Endothelial cell of umbilical vein (primary cell): ENCODE data around the gene RAD51B. TPM values are rescaled to one million over a fixed set of nuclear protein-coding genes. Genes with fewer than 3 reads are reported as not detected.

ENCODE experiments used
- BruUV-seq: library from RNA; stranded (reverse); fragments of 400-500 nt; replicated peaks from 2 replicates; lab custom pipeline; 2021; lab: Mats Ljungman, UMichigan
- CTCF ChIA-PET: fragments of 300-600, 350-600 bp; sonication (Branson Sonifier 250); formaldehyde crosslinking; loops from one replicate; lab custom pipeline; 2021; ENCODE audit warnings: antibody characterized with exemption, inconsistent platforms; lab: Charles Lee
- POLR2A ChIA-PET: fragments of 300-600, 350-600 bp; sonication (Branson Sonifier 250); formaldehyde crosslinking; loops from one replicate; lab custom pipeline; 2021; ENCODE audit warnings: antibody characterized with exemption, inconsistent platforms; lab: Charles Lee
- DNase-seq: peaks from one replicate; pipeline ENCODE4 v3.0.0-alpha.2; 2011; ENCODE audit warnings: low read depth, low spot score
- FAIRE-seq: peaks from 2 replicates; lab custom pipeline; 2011; peaks lifted over from hg19 to GRCh38; lab: Jason Lieb, UNC
- H2AFZ ChIP-seq: 2 replicates; pipeline ENCODE4 v1.6.0; 2012; ENCODE audit warnings: low read depth, low read length, control low read depth, inconsistent platforms
- H3K27ac ChIP-seq: 2 replicates; pipeline ENCODE4 v1.5.1; 2011; ENCODE audit warnings: low read depth, mild to moderate bottlenecking, control low read depth, low read length, moderate library complexity; ENCODE audit not compliant: insufficient read depth
- H3K27me3 ChIP-seq, 2 experiments: 2 replicates each; pipeline versions ENCODE4 v1.6.0 to v1.6.1; 2011; ENCODE audit warnings: low read length in 2 of 2, mixed read lengths in 1 of 2; ENCODE audit not compliant: control insufficient read depth in 2 of 2, insufficient read depth in 2 of 2
- H3K36me3 ChIP-seq, 2 experiments: 2 replicates in 1 of 2; 3 replicates in 1 of 2; pipeline ENCODE4 v1.5.1; 2011; ENCODE audit warnings: low read length in 2 of 2, mild to moderate bottlenecking in 1 of 2, moderate library complexity in 1 of 2; ENCODE audit not compliant: control insufficient read depth in 2 of 2, insufficient read depth in 2 of 2; ENCODE audit errors: extremely low read depth in 1 of 2
- H3K4me1 ChIP-seq: 3 replicates; pipeline ENCODE4 v1.5.1; 2011; ENCODE audit warnings: mild to moderate bottlenecking, low read length; ENCODE audit not compliant: control insufficient read depth, insufficient read depth; ENCODE audit errors: extremely low read depth
- H3K4me2 ChIP-seq: 2 replicates; pipeline ENCODE4 v1.6.1; 2011; ENCODE audit warnings: low read length, control low read depth, mixed read lengths; ENCODE audit not compliant: insufficient read depth
- H3K4me3 ChIP-seq, 3 experiments: fragments of 200-600 bp in 1 of 3; sonication (generic), shearing (Covaris generic) in 1 of 3; replicated peaks in 1 of 3; 2 replicates each; pipeline ENCODE4 v1.5.1; 2011 to 2016; ENCODE audit warnings: control low read depth in 3 of 3, low read length in 3 of 3, mild to moderate bottlenecking in 2 of 3, inconsistent platforms in 1 of 3, low read depth in 1 of 3, moderate library complexity in 1 of 3; ENCODE audit not compliant: insufficient read depth in 1 of 3
- H3K79me2 ChIP-seq: 2 replicates; pipeline ENCODE4 v1.6.0; 2012; ENCODE audit warnings: low read length, inconsistent platforms; ENCODE audit not compliant: control insufficient read depth, insufficient read depth
- H3K9ac ChIP-seq: replicated peaks from 2 replicates; pipeline ENCODE3; 2011; ENCODE audit warnings: low read length, control low read depth; ENCODE audit not compliant: insufficient read depth; ENCODE audit errors: extremely low read depth
- H3K9me1 ChIP-seq: replicated peaks from 3 replicates; pipeline ENCODE4 v1.6.0; 2011; ENCODE audit warnings: mild to moderate bottlenecking, low read length; ENCODE audit not compliant: control insufficient read depth, insufficient read depth; ENCODE audit errors: extremely low read depth
- H3K9me3 ChIP-seq: replicated peaks from 2 replicates; pipeline ENCODE4 v1.5.1; 2012; ENCODE audit warnings: low read length, inconsistent platforms; ENCODE audit not compliant: control insufficient read depth, insufficient read depth
- H4K20me1 ChIP-seq: replicated peaks from 2 replicates; pipeline ENCODE3; 2011; ENCODE audit warnings: mild to moderate bottlenecking, low read length; ENCODE audit not compliant: control insufficient read depth, insufficient read depth; ENCODE audit errors: extremely low read depth
- CTCF ChIP-seq, 2 donors: IDR thresholded peaks; 1 replicate in 1 of 2; 2 replicates in 1 of 2; pipeline ENCODE4 v1.5.1; 2011; ENCODE audit warnings: low read length in 2 of 2, mild to moderate bottlenecking in 2 of 2, moderate library complexity in 2 of 2, control low read depth in 1 of 2, inconsistent platforms in 1 of 2, low read depth in 1 of 2; ENCODE audit not compliant: insufficient read depth in 1 of 2; ENCODE audit errors: extremely low read depth in 1 of 2
- FOS ChIP-seq: IDR thresholded peaks from 2 replicates; pipeline ENCODE4 v1.6.1; 2011; ENCODE audit warnings: mild to moderate bottlenecking, low read length, moderate library complexity, borderline replicate concordance; ENCODE audit not compliant: insufficient read depth
- GATA2 ChIP-seq: IDR thresholded peaks from 2 replicates; pipeline ENCODE4 v1.7.0; 2011; ENCODE audit warnings: low read depth, mild to moderate bottlenecking, moderate library complexity, mixed read lengths, low read length; ENCODE audit not compliant: insufficient read length, insufficient read depth
- JUN ChIP-seq: IDR thresholded peaks from 2 replicates; pipeline ENCODE4 v1.6.1; 2011; ENCODE audit warnings: borderline replicate concordance, low read depth; ENCODE audit not compliant: insufficient read length, insufficient read depth
- POLR2A ChIP-seq: IDR thresholded peaks from 2 replicates; pipeline ENCODE4 v1.6.1; 2012; ENCODE audit warnings: low read depth, mild to moderate bottlenecking, control low read depth, low read length
- dilution Hi-C: fragments of 300-500 bp; cut with MboI; formaldehyde crosslinking; loops from one replicate; pipeline ENCODE4 v1.15.0; 2019; ENCODE audit warnings: low sequenced_read_pairs; ENCODE audit not compliant: extremely low pct_ligation_motif_present
- intact Hi-C: fragments of 100-400 bp; cut with micrococcal nuclease; formaldehyde crosslinking; loops from one replicate; pipeline ENCODE4 v1.10.0; 2022
- polyA plus RNA-seq, 4 experiments: library from polyadenylated mRNA; depleted of rRNA in 3 of 4; stranded (reverse) in 3 of 4; unstranded in 1 of 4; fragments of >200 nt; gene quantifications; 2 replicates each; pipeline versions ENCODE4 v1.2.1 to v1.2.3, GENCODE V29; 2011 to 2012; ENCODE audit warnings: missing spikeins in 1 of 4
- total RNA-seq: library from RNA; stranded (reverse); gene quantifications from 2 replicates; pipeline ENCODE4 v1.2.3, GENCODE V29; 2021

The RAD51B gene
- total and polyA plus RNA-seq, 2 donors (not counting 3 experiments of a cell fraction or from before 2014, with no cell fraction given) = 3.9 to 19.0 TPM

GRCh38 chr14:68160779-68161546 is 341.4 kb downstream of the RAD51B start:
- FAIRE-seq (no peak), DNase-seq (peak; percentile 73)
- dilution Hi-C loops (no loop called here), intact Hi-C loops (no loop called here)
- no peaks in the 10 kb centered on the region for H3K27me3 ChIP-seq
- no peaks in the 10 kb centered on the region for H3K9me1 ChIP-seq
- no peak overlapping the region for H3K4me2 ChIP-seq
- no peak overlapping the region for H3K9ac ChIP-seq
- no peak overlapping the region for H3K4me3 ChIP-seq
- POLR2A ChIA-PET = no interaction called here
- TF ChIP-seq JUN = no peak
- no peak for TF ChIP-seq CTCF (IDR thresholded peaks at IDR 0.05; ENCODE audit: extremely low read depth in 1 of 2, insufficient read depth in 1 of 2, low read depth in 1 of 2, low read length in 2 of 2)
- BruUV-seq = no TSS peak
- CTCF ChIA-PET = interaction anchor here (0.9 to 1.5 kb wide), 7 partner anchors 8 to 133 kb away, joined by 3 to 6 read pairs (median 3); no protein-coding TSS in a partner anchor
- no peak overlapping the region for H3K27ac ChIP-seq
- no peaks in the 10 kb centered on the region for H4K20me1 ChIP-seq
- no peak overlapping the region for H2AFZ ChIP-seq
- H3K79me2 ChIP-seq = no peaks in the 10 kb centered on the region
- H3K4me1 ChIP-seq = no peaks in the 10 kb centered on the region
- H3K9me3 ChIP-seq = no peaks in the 10 kb centered on the region
- H3K36me3 ChIP-seq = no peaks in the 10 kb centered on the region

GRCh38 chr14:68162887-68163286 is 343.3 kb downstream of the RAD51B start:
- H3K9me3 ChIP-seq = no peaks in the 10 kb centered on the region
- no peak for FAIRE-seq

More at GRCh38 chr14:68162887-68163286, 343.3 kb downstream of the RAD51B start:
- ChIA-PET POLR2A (no interaction called here), CTCF (interaction anchor here (1.4 kb wide), 1 partner anchor 10 kb away, joined by 3 read pairs; no protein-coding TSS in a partner anchor)
- H3K36me3 ChIP-seq = no peaks in the 10 kb centered on the region
- H3K9ac ChIP-seq = no peak overlapping the region
- no peak overlapping the region for H3K4me2 ChIP-seq
- no peak for TF ChIP-seq FOS
- TF ChIP-seq POLR2A = no peak
- no peak for TF ChIP-seq JUN
- no peak for TF ChIP-seq CTCF (IDR thresholded peaks at IDR 0.05; ENCODE audit: extremely low read depth in 1 of 2, insufficient read depth in 1 of 2, low read depth in 1 of 2, low read length in 2 of 2)
- TF ChIP-seq GATA2 = no peak
- no peak for DNase-seq
- H3K4me1 ChIP-seq = no peaks in the 10 kb centered on the region
- intact Hi-C loops = no loop called here
- no peak overlapping the region for H3K4me3 ChIP-seq
- no peaks in the 10 kb centered on the region for H4K20me1 ChIP-seq
- H2AFZ ChIP-seq = no peak overlapping the region
- H3K9me1 ChIP-seq = no peaks in the 10 kb centered on the region
- no TSS peak for BruUV-seq
- dilution Hi-C loops = no loop called here
- H3K27ac ChIP-seq = no peak overlapping the region
- H3K79me2 ChIP-seq = no peaks in the 10 kb centered on the region
- no peaks in the 10 kb centered on the region for H3K27me3 ChIP-seq
